Muscle of back (tissue), 11 donors: ENCODE data around the gene CCDC167. TPM values are rescaled to one million over a fixed set of nuclear protein-coding genes. Genes with fewer than 3 reads are reported as not detected.
A peak's percentile ranks its signal among the peaks of the same experiment; 100 is the strongest.
"Not testable (repeated sequence)": the region's sequence is repeated elsewhere in the genome, so short reads cannot be mapped to it uniquely, and the experiment has no call there.

Source experiments
- DNase-seq, 3 donors: peaks; one replicate each; pipeline versions ENCODE4 v3.0.0 to v3.0.0-alpha.2; 2013
- polyA plus RNA-seq, 10 donors: library from polyadenylated mRNA; unstranded; fragments of 120-200 nt; gene quantifications; one replicate each; pipeline ENCODE4 v1.2.1, GENCODE V29; 2013; ENCODE audit not compliant: insufficient read length in 10 of 10

CCDC167 gene
- polyA plus RNA-seq, 10 donors: 18.5 to 26.6 (median 22.0) TPM

DNA sequence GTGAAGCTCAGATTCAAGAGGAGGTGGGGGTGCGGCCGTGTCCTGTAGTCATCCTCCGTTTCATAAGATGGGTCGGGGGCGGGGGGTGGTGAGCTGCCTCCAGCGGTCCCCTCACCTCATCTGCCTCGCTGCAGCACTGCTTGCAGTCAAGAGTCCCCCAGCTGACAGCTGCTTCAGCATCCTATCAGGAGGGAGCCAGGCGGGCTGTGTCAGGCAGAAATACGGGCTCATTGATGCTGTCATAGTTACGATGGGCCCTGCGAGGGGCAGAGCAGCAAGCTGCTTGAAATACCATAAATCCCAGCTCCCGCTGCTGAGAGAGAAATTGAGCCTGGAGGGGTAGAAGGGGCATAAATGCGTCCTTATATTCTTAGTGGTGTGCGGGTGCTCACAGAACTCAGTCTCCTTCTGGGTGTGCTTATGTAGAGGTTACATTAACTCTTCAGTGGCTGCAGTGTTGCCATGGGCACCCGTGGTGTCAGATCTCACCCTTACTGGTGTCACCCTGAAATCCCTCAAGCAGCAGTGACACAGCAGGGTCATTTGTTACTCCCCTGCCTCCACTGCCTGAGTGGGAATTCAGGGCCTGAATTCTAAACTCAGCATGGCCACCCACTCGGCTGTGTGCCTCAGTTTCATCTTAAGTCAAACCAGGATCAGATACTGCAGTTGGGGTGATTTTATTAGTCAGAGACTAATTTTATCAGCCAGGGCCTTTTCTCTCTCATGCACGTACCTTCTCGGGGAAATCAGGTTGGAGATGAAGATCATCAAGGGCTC is 21.8 kb downstream of the CCDC167 start:
- DNase-seq: no peak

- no peak for DNase-seq
Measured at GRCh38 chr6:37477191-37477590, 22.5 kb downstream of the CCDC167 start.

GRCh38 chr6:37474316-37474715 is 25.4 kb downstream of the CCDC167 start:
- no peak for DNase-seq

GRCh38 chr6:37473364-37474095 is 26.2 kb downstream of the CCDC167 start:
- peak; percentile 59 for DNase-seq

GRCh38 chr6:37467718-37468117 is 32.0 kb downstream of the CCDC167 start:
- no peak for DNase-seq

DNA sequence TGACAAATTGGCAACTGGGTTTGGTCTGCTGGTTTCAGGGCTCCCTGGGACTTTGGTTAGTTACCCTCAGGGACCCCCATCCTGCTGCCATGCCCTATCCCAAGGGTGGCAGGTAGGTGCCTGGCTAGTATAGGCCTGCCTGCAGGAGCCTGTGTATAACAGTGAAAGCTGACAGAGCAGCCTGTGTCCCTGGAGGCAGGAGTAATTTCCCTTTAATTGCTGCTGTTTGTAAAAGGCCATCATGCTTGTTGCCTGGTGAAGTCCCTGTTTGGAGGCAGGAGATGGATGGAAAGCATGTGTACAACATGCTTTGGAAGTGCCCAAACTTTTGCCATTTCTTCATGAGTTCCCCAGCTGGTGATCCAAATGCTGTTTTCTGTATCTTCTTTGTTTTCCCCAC is 36.6 kb downstream of the CCDC167 start:
- DNase-seq: no peak

GRCh38 chr6:37460805-37461204 is 38.9 kb downstream of the CCDC167 start:
- no peak for DNase-seq

DNA sequence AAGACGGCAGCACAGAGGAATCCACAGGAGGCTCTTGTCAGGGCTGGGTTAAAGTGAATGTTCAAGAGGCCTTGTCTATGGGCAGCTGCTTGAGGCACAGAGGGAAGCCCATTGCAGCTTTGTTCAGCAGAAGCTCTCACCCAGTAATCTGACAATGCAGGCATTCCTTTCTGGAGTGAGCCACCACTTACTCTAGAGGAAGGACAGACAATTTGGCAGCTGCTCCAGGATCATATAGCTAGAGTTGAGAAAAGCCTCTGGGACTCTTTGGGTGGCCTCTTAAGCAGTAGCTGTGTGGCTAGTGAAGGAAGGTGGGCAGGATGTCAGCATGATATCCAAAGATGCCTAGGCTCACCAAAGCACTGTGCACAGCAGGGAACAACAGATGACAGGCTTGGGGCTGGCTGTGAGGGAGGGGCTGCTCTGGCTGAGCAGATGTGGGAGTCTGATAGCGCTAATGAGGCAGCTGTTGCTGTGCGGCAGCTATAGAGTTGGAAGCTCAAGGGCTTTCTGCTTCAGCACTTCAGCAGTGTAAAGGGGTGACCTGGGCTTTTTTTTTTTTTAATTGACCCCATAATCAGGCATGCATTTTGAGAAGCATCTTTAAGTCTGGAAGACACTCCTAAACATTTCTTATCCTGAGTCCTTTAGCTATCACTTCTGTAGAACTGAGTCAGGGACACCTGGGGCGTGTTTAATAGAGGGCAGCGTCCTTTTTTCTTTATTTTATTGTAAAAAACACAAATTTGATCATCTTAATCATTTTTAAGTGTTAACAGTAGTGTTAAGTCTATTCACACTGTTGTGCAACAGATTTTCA is 39.5 kb downstream of the CCDC167 start:
- DNase-seq: peak in 2 of 3 donors; percentile 19 to 30

DNA sequence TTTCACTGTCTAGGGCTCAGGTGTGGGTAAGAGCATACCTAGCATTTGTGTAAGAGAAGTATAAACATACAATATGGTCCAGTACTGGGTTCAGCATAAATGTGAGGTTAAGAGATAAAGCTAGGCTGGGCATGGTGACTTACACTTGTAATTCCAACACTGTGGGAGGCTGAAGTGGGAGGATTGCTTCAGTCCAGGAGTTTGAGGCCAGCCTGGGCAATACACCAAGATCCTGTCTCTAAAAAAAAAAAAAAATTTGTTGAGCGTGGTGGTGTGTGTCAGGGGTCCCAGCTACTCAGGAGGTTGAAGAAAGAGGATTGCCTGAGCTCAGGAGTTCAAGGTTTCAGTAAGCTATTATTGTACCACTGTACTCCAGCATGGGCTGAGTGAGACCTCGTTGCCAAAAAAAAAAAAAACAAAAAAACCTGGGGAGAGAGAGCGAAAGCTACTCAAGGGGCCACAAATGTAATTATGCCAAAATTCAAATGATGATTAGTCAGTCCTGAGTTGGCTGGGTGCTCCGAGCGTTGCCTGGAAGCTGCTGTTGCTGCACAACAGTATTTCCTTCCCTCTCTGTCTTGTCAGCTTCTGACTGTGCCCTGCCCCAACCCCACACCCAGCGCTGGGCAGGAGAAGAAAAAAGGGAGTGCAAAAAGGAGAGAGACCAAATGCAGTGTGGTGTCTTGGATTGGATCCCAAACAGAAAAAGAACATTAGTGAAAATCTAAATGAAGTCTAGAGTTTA is 42.7 kb downstream of the CCDC167 start:
- peak in 2 of 3 donors; percentile 20 to 68 for DNase-seq

DNA sequence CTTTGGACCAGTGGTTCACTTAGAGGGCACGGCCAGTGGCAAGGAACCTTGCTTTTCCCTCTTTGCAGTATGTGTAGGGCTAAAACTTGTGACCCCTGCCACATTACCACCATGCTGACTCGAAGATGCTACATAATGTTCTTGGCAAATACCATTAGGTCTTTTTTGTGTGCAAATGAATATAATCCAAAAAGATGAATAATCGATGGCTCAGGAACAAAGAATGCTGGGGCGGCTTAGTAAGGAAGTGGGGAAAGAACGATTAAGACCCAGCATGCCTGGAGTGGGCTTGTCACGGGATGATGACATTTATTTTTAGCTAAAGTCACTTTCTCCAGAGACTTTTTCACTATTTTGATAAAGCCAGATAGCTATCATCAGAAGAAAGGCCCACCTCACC is 43.6 kb downstream of the CCDC167 start:
- DNase-seq: peak in 1 of 3 donors; percentile 68

DNA sequence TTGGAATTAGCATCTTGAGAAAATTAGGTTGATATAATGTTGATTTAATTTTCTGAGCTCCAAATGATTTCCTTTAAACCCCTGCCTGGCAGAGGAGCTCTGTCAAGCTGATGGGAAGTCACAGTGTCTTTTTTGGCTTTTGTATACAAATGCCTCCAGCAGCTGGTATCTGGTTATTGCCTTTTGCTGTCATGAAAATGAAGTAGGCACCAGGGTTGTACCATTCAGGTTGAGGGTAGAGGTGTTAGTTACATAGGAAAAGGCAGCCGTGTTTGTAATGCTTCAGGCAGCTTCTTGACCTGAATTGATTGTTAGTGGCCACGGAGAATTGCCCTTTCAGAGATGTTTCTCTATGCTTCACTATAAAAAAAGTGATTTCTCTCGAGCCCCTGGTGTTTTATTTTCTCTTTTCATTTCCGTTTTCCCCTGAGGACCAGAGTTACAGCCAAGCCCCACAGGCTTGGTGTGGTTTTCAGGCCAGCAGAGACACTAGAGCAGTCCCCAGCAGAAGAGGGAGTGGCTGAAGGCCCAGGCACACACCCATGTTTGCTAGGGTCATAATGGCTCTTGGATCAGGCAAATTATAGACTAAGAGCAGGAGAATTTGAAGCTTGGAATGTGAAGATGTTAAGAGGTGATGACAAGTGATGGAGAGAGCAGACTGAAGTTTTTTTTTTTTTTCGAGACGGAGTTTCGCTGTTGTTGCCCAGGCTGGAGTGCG is 45.1 kb downstream of the CCDC167 start:
- no peak for DNase-seq

GRCh38 chr6:37452522-37452921 is 47.2 kb downstream of the CCDC167 start:
- no peak for DNase-seq

DNA sequence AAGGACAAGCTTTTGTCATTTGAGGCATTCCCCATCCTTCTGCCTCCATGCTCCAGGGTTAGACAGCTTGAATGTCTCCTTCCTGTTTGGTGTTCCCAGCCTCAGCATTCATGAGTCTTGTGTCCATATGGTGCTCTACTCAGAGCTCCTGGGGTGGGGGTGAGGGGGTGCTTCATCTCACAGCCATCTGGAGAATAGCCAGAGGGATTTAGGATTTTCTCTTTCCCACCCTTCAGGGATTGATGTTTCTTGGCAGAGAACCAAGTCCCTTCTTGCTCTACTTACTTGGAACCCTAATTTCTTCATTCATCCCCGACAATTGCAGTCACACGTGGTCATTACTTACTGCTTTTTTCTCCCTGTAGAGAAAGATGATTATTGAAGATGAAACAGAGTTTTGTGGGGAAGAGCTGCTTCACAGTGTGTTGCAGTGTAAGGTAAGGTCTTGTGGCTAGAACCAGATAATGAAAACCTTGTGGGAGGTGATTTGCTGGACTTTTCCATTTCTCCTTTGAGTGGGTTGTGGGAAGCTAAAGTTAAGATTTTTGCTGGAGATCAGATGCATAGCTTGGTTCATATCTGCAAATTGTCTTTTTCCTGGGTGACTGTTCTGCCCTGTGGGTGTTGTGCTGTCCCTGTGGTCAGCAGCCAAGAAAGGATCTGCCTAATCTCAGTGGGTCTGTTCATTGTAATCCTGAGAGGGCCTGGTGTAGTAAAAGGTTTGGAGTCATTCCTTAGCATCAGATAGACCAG is 48.1 kb downstream of the CCDC167 start:
- no peak for DNase-seq

DNA sequence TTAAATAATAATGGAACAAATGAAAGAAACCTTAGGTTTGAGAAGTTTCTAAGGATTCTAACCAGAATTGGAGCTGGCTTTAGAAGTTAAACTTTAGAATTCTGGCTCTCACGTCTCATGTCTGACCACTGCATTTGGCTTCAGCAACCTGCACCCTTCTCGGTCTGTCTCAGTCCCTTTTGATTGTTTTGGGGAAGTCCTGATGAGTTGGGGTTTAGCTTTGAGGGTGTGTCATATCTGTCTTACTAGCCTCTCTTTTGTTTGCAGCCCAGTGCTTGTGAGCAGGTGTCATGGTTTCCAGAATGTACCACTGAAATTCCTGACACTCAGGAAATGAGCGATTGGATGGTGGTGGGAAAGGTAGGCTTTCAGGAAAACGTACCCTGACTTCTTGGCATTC is 49.7 kb downstream of the CCDC167 start:
- DNase-seq: no peak

- not testable (repeated sequence) for DNase-seq
Measured at GRCh38 chr6:37443216-37443542, 56.5 kb downstream of the CCDC167 start.

DNA sequence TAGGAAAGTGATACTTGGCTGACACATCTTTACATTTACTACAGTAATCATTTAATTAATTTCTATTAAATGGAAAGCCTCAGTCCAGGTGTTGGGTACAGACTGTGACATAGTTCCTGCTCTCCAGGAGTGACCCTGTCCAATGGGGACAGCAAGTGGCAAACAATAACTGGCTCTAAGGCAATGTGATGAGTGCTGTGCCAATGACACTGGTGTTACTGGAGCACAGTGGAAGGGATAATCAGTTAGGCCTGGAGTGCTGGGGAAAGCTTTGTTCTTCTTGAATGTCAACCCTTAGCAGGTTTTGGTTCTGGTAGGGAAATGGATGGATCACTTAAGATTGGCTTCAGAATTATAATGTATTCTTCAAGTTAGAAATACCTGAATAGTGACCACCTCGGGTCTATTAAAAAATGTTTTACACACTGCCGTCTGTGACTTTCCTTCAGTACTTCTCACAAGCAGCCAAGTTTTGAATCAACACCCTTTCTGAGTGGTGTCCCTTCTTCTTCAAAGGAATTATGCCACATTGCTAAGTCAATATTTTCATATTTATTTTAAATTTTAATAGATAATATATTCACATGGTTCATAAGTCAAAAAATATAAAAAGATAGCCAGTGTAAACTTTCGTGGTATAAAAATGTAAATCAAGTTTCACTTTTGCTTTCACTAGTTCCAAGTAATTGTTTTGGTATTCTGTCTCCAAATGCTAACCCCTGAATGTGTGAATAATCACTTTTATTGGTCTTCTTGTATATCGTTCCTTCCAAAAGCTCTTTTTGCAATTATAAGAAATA is 57.1 kb downstream of the CCDC167 start:
- no peak for DNase-seq

DNA sequence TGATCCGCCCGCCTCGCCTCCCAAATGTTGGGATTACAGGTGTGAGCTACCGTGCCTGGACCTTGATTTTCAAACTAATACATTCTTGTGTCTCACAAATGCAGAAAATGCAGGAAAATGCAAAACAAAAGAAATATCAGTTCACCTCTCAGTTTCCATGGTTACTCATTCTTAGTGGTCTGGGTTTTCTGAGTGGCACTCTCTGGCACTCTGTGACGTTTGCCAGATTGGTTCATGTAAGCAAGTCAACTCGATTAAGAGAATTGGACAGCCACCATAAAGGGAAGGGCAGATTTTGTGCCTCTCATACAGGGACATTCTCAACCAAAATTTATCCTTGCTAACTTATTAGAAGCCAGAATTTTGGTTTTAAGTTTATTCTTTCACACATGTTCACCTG is 58.0 kb downstream of the CCDC167 start:
- DNase-seq: no peak

DNA sequence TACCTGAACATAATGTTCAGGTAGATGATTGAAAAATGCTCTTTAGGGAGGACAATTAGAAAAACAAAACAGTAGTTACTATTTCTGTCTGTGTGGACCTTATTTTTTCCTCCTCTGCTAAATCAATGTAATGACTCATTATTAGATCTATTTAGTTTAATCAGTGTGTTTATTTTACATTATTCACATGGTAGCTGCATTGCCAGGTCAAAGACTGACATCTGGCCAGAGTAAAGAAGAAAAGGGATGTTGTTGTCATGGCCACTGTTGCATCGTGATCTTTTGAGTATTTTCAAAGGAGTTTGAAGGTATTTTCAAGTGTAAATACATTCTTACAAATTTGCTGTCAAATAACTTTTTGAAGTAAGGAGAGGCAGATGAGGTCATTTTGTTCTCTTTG is 60.8 kb downstream of the CCDC167 start:
- no peak for DNase-seq

DNA sequence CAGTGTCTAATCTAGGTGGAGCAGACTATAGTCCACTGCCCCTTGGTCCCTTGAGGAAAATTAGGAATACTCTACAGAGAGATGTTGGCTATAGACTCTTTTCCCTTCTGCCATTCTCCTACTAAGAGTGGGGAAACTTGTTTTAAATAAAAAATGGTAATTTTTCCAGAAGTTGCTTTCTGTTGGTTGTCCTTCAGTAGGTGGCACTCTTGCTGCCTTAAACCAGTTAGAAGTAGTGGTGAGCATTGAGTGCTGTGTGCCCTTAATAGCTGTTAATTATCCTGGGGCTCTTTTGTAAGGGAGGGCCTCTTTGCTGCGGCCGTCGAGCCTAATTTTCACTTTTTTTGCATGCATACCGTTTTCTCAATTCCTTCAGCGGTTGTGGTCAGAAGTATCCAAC is 63.9 kb downstream of the CCDC167 start:
- DNase-seq: no peak

DNA sequence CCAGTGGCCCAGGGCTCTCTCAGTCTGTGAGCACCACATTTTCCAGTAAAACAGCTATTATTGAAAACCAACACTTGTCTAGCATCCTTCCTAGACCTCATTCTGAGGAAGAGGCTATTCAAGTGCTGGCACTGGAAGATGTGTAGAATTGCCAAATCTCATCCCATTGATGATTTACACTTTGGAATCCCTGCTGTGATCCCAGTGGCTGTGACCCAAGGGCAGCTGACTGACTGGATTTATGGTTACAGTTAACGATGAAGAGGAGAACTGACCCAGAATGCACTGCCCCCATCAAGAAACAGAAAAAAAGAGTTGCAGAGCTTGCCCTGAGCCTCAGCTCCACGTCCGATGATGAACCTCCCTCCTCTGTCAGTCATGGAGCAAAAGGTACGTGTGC is 64.3 kb downstream of the CCDC167 start:
- no peak for DNase-seq
